SK-N-SH (cell line): ENCODE data around the gene ELK1. TPM values are rescaled to one million over a fixed set of nuclear protein-coding genes. Genes with fewer than 3 reads are reported as not detected.

Source experiments
- CTCF ChIA-PET: fragments of 300-600, 350-600 bp; formaldehyde crosslinking; extraction: SDS; loops from one replicate; lab custom pipeline; 2021; lab: Yijun Ruan, JAX
- POLR2A ChIA-PET: fragments of 350-600 bp; sonication (Branson Sonifier 250); formaldehyde crosslinking; extraction: SDS; loops from one replicate; lab custom pipeline; 2020; ENCODE audit warnings: antibody characterized with exemption, inconsistent platforms; lab: Yijun Ruan, JAX
- DNase-seq: peaks from one replicate; pipeline ENCODE4 v3.0.0; 2012
- H2AFZ ChIP-seq: fragments of 200-600 bp; sonication (generic); 2 replicates; pipeline ENCODE4 v1.8.1; 2016; ENCODE audit warnings: antibody characterized with exemption, mild to moderate bottlenecking, low read depth
- H3F3A ChIP-seq: fragments of 200-600 bp; sonication (generic); replicated peaks from 2 replicates; pipeline ENCODE3; 2016; ENCODE audit warnings: antibody characterized with exemption, mild to moderate bottlenecking; ENCODE audit not compliant: insufficient read depth
- H3K27ac ChIP-seq, 2 experiments: fragments of 200-500 bp in 1 of 2; fragments of 200-600 bp in 1 of 2; sonication (Bioruptor generic) in 1 of 2; sonication (generic), shearing (Covaris generic) in 1 of 2; 2 replicates each; pipeline versions ENCODE4 v1.5.1 to v1.6.1; 2014 to 2016; ENCODE audit warnings: low read depth in 2 of 2, inconsistent platforms in 1 of 2, low read length in 1 of 2, mild to moderate bottlenecking in 1 of 2, mixed read lengths in 1 of 2
- H3K27me3 ChIP-seq: fragments of 200-600 bp; sonication (generic), shearing (Covaris generic); 2 replicates; pipeline ENCODE4 v1.6.1; 2016; ENCODE audit warnings: mixed run types; ENCODE audit not compliant: insufficient read depth
- H3K36me3 ChIP-seq, 2 experiments: fragments of 200-500 bp in 1 of 2; fragments of 200-600 bp in 1 of 2; sonication (Bioruptor generic) in 1 of 2; sonication (generic) in 1 of 2; replicated peaks in 1 of 2; 2 replicates each; pipeline versions ENCODE3 to v1.5.1; 2014 to 2016; ENCODE audit warnings: low read length in 1 of 2, mild to moderate bottlenecking in 1 of 2; ENCODE audit not compliant: insufficient read depth in 2 of 2, control insufficient read depth in 1 of 2
- H3K4me1 ChIP-seq, 2 experiments: fragments of 200-500 bp in 1 of 2; fragments of 200-600 bp in 1 of 2; sonication (Bioruptor generic) in 1 of 2; sonication (generic), shearing (Covaris generic) in 1 of 2; 2 replicates each; pipeline versions ENCODE4 v1.5.1 to v1.6.1; 2014 to 2016; ENCODE audit warnings: low read depth in 1 of 2, low read length in 1 of 2, mixed run types in 1 of 2; ENCODE audit not compliant: insufficient read depth in 2 of 2, control insufficient read depth in 1 of 2
- H3K4me2 ChIP-seq: fragments of 200-600 bp; sonication (generic), shearing (Covaris generic); 2 replicates; pipeline ENCODE4 v1.6.1; 2017; ENCODE audit warnings: mixed run types
- H3K4me3 ChIP-seq, 2 experiments: fragments of 200-500 bp in 1 of 2; fragments of 200-600 bp in 1 of 2; sonication (Bioruptor generic) in 1 of 2; sonication (generic), shearing (Covaris generic) in 1 of 2; 2 replicates each; pipeline versions ENCODE4 v1.5.1 to v1.8.1; 2014 to 2016; ENCODE audit warnings: low read depth in 2 of 2, inconsistent platforms in 1 of 2, low read length in 1 of 2, mild to moderate bottlenecking in 1 of 2, mixed read lengths in 1 of 2, moderate library complexity in 1 of 2
- H3K79me2 ChIP-seq: fragments of 200-600 bp; sonication (generic); 2 replicates; pipeline ENCODE4 v1.8.1; 2017; ENCODE audit warnings: mild to moderate bottlenecking; ENCODE audit not compliant: insufficient read depth
- H3K9ac ChIP-seq: fragments of 200-600 bp; sonication (generic); 2 replicates; pipeline ENCODE4 v1.6.1; 2017; ENCODE audit warnings: mixed run types
- H3K9me2 ChIP-seq: fragments of 200-600 bp; sonication (generic); 2 replicates; pipeline ENCODE4 v1.6.1; 2017; ENCODE audit warnings: mixed run types
- H3K9me3 ChIP-seq: fragments of 200-600 bp; sonication (generic); 2 replicates; pipeline ENCODE4 v1.6.1; 2017; ENCODE audit warnings: mixed run types, mild to moderate bottlenecking, moderate library complexity
- H4K20me1 ChIP-seq: fragments of 200-600 bp; sonication (generic); 2 replicates; pipeline ENCODE4 v1.6.1; 2017; ENCODE audit warnings: mild to moderate bottlenecking, mixed run types; ENCODE audit not compliant: insufficient read depth
- EZH2phosphoT487 ChIP-seq: fragments of 200-600 bp; sonication (generic); IDR thresholded peaks from 2 replicates; pipeline ENCODE4 v1.6.1; 2017; ENCODE audit warnings: low read depth, mixed run types, mild to moderate bottlenecking, antibody characterized with exemption, moderate library complexity, borderline replicate concordance
- FOSL2 ChIP-seq: IDR thresholded peaks from 2 replicates; pipeline ENCODE4 v1.4.0; 2012; ENCODE audit warnings: low read depth, mild to moderate bottlenecking, moderate library complexity, borderline replicate concordance
- FOXJ3 ChIP-seq: sonication (generic); formaldehyde crosslinking; IDR thresholded peaks from 2 replicates; pipeline ENCODE4 v1.5.1; 2020; ENCODE audit warnings: mild to moderate bottlenecking, missing genetic modification reagents
- FOXM1 ChIP-seq: IDR thresholded peaks from 2 replicates; pipeline ENCODE4 v1.4.0; 2012; ENCODE audit warnings: low read depth, mild to moderate bottlenecking
- GABPA ChIP-seq: IDR thresholded peaks from 2 replicates; pipeline ENCODE4 v1.4.0; 2012; ENCODE audit warnings: low read depth, mild to moderate bottlenecking
- GATA2 ChIP-seq: sonication (generic); formaldehyde crosslinking; IDR thresholded peaks from 2 replicates; pipeline ENCODE4 v1.5.0; 2020; ENCODE audit warnings: mild to moderate bottlenecking, missing genetic modification reagents
- JUND ChIP-seq: IDR thresholded peaks from 2 replicates; pipeline ENCODE4 v1.4.0; 2012
- NFIC ChIP-seq: IDR thresholded peaks from 2 replicates; pipeline ENCODE4 v1.4.0; 2012; ENCODE audit warnings: borderline replicate concordance
- NRF1 ChIP-seq: IDR thresholded peaks from 2 replicates; pipeline ENCODE4 v1.6.1; 2012; ENCODE audit warnings: low read depth, mild to moderate bottlenecking, low read length
- POLR2AphosphoS5 ChIP-seq: IDR thresholded peaks from 2 replicates; pipeline ENCODE4 v1.6.1; 2012; ENCODE audit warnings: low read depth, low read length
- RXRA ChIP-seq: IDR thresholded peaks from 2 replicates; pipeline ENCODE4 v1.4.0; 2012; ENCODE audit warnings: low read depth, mild to moderate bottlenecking, borderline replicate concordance
- SIN3A ChIP-seq: IDR thresholded peaks from 2 replicates; pipeline ENCODE4 v1.6.1; 2012; ENCODE audit warnings: low read depth, mild to moderate bottlenecking, low read length, moderate library complexity, borderline replicate concordance
- SMC3 ChIP-seq: IDR thresholded peaks from 2 replicates; pipeline ENCODE4 v1.6.1; 2012; ENCODE audit warnings: low read depth, low read length, improper control_type of control experiment
- TCF12 ChIP-seq: IDR thresholded peaks from 2 replicates; pipeline ENCODE4 v1.4.0; 2012
- TEAD4 ChIP-seq: IDR thresholded peaks from 2 replicates; pipeline ENCODE4 v1.4.0; 2012; ENCODE audit warnings: mild to moderate bottlenecking, borderline replicate concordance; ENCODE audit not compliant: insufficient read depth
- WGBS: methylation state at CpG from one replicate; pipeline ENCODE4 v1.1.6; 2017; ENCODE audit warnings: low lambda C conversion rate; 5-methylcytosine and 5-hydroxymethylcytosine counted together
- polyA plus RNA-seq, 3 experiments: library from polyadenylated mRNA; depleted of rRNA; stranded (reverse); fragments of >200 nt; gene quantifications; 2 replicates each; pipeline ENCODE4 v1.2.3, GENCODE V29; 2012
- TF ChIP-seq, protein P1 (sequence below): IDR thresholded peaks from 2 replicates; pipeline ENCODE4 v1.6.1; 2012; ENCODE audit warnings: mild to moderate bottlenecking, low read depth, low read length, moderate library complexity
- TF ChIP-seq, protein P2 (sequence below): IDR thresholded peaks from 2 replicates; pipeline ENCODE4 v1.4.0; 2012; ENCODE audit warnings: low read depth, borderline replicate concordance
- TF ChIP-seq, protein P3 (sequence below): IDR thresholded peaks from 2 replicates; pipeline ENCODE4; 2012

Gene ELK1
- polyA plus RNA-seq, 1 of the 3 experiments (the other 2 are of a cell fraction) = 14.6 TPM

DNA sequence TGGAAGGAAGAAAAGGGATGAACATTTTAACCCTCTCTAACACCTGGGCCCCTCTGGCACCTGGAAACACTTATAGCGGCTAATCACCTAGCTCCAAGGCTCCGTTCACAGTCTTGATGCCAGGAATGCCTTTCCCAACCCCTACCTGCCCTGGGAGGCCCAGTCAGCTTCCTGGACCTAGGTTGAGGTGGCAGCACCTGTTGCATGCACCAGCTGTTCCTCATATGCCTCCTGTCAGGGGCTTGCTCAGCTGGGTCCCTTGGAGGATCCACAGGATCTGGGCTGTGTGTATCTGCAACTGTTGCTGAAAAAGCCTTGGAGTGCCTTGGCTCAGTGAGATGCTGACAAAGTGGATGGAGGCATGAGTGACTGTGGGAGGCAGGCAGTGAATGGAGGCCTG, 25.0 kb downstream of the ELK1 start:
- no peaks in the 10 kb centered on the region for H3K36me3 ChIP-seq
- H3F3A ChIP-seq = no peaks in the 10 kb centered on the region
- 28% methylated on average over 2 of the region's 2 CpGs for WGBS
- no peak overlapping the region for H3K27ac ChIP-seq
- H4K20me1 ChIP-seq = no peaks in the 10 kb centered on the region
- DNase-seq = no peak
- TF ChIP-seq, protein P1, sequence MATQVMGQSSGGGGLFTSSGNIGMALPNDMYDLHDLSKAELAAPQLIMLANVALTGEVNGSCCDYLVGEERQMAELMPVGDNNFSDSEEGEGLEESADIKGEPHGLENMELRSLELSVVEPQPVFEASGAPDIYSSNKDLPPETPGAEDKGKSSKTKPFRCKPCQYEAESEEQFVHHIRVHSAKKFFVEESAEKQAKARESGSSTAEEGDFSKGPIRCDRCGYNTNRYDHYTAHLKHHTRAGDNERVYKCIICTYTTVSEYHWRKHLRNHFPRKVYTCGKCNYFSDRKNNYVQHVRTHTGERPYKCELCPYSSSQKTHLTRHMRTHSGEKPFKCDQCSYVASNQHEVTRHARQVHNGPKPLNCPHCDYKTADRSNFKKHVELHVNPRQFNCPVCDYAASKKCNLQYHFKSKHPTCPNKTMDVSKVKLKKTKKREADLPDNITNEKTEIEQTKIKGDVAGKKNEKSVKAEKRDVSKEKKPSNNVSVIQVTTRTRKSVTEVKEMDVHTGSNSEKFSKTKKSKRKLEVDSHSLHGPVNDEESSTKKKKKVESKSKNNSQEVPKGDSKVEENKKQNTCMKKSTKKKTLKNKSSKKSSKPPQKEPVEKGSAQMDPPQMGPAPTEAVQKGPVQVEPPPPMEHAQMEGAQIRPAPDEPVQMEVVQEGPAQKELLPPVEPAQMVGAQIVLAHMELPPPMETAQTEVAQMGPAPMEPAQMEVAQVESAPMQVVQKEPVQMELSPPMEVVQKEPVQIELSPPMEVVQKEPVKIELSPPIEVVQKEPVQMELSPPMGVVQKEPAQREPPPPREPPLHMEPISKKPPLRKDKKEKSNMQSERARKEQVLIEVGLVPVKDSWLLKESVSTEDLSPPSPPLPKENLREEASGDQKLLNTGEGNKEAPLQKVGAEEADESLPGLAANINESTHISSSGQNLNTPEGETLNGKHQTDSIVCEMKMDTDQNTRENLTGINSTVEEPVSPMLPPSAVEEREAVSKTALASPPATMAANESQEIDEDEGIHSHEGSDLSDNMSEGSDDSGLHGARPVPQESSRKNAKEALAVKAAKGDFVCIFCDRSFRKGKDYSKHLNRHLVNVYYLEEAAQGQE = no peak
- TF ChIP-seq GABPA = no peak
- no peak for TF ChIP-seq TCF12
- TF ChIP-seq FOXM1 = no peak
- TF ChIP-seq RXRA = no peak
- TF ChIP-seq EZH2phosphoT487 = no peak
- TF ChIP-seq JUND = no peak
- TF ChIP-seq, protein P2, sequence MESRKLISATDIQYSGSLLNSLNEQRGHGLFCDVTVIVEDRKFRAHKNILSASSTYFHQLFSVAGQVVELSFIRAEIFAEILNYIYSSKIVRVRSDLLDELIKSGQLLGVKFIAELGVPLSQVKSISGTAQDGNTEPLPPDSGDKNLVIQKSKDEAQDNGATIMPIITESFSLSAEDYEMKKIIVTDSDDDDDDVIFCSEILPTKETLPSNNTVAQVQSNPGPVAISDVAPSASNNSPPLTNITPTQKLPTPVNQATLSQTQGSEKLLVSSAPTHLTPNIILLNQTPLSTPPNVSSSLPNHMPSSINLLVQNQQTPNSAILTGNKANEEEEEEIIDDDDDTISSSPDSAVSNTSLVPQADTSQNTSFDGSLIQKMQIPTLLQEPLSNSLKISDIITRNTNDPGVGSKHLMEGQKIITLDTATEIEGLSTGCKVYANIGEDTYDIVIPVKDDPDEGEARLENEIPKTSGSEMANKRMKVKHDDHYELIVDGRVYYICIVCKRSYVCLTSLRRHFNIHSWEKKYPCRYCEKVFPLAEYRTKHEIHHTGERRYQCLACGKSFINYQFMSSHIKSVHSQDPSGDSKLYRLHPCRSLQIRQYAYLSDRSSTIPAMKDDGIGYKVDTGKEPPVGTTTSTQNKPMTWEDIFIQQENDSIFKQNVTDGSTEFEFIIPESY = no peak
- no peak for TF ChIP-seq TEAD4
- TF ChIP-seq, protein P3, sequence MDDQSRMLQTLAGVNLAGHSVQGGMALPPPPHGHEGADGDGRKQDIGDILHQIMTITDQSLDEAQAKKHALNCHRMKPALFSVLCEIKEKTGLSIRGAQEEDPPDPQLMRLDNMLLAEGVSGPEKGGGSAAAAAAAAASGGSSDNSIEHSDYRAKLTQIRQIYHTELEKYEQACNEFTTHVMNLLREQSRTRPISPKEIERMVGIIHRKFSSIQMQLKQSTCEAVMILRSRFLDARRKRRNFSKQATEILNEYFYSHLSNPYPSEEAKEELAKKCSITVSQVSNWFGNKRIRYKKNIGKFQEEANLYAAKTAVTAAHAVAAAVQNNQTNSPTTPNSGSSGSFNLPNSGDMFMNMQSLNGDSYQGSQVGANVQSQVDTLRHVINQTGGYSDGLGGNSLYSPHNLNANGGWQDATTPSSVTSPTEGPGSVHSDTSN = no peak
- TF ChIP-seq GATA2 = no peak
- TF ChIP-seq FOXJ3 = no peak
- no peak for TF ChIP-seq SIN3A
- no peak for TF ChIP-seq NRF1
- TF ChIP-seq SMC3 = no peak
- TF ChIP-seq FOSL2 = no peak
- no peak for TF ChIP-seq POLR2AphosphoS5
- TF ChIP-seq NFIC = no peak
- TF ChIP-seq, all 33 proteins: peak for 0
- Histone ChIP-seq H3K79me2 (no peaks in the 10 kb centered on the region), H3K9me2 (no peaks in the 10 kb centered on the region), H3K9me3 (no peaks in the 10 kb centered on the region), H3K4me3 (no peak overlapping the region), H3K4me2 (no peak overlapping the region), H2AFZ (no peak overlapping the region), H3K27me3 (peaks cover 19% of the 10 kb centered on the region), H3K9ac (no peak overlapping the region), H3K4me1 (peaks cover 0 to 5% of the 10 kb centered on the region in 2 experiments; a peak in 1 of 4 replicates)
- ChIA-PET CTCF (interaction anchor here (0.7 to 2.2 kb wide), 5 partner anchors 10 to 128 kb away, joined by 3 to 13 read pairs (median 3); no protein-coding TSS in a partner anchor), POLR2A (no interaction called here)
